HG02798 (cell line): ENCODE results near the gene UBA1.
"Not testable (repeated sequence)": the region's sequence is repeated elsewhere in the genome, so short reads cannot be mapped to it uniquely, and the experiment has no call there.

Source experiments
- ATAC-seq: cut with Tn5 transposase; IDR thresholded peaks from one replicate; pipeline ENCODE4 v1.9.1; 2021; ENCODE audit warnings: mild to moderate bottlenecking; ENCODE audit not compliant: unreplicated experiment, poor library complexity

UBA1 gene

DNA sequence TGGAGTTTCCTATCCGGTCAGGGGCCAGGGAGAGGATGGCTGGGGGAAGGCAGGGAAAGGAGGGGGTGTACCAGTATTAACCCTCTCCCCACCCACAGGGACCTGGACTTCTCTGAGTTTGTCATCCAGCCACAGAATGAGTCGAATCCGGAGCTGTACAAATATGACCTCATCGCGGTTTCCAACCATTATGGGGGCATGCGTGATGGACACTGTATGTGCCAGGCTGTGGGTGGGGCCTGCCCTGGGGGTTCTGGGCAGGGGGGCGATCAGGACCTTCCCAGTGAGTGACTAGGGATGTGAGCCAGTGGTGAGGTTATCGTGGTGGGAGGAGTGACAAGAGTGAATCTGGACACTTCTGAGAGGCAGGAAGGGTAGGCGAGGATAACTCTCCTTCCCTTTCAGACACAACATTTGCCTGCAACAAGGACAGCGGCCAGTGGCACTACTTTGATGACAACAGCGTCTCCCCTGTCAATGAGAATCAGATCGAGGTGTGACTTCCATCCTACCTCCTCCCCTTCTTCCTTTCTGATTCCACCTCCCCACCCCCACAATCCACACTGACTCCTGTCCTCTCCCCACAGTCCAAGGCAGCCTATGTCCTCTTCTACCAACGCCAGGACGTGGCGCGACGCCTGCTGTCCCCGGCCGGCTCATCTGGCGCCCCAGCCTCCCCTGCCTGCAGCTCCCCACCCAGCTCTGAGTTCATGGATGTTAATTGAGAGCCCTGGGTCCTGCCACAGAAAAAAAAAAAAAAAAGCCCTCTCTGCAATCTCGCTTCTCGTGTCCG, 53.8 kb downstream of the UBA1 start:
- ATAC-seq = no peak

DNA sequence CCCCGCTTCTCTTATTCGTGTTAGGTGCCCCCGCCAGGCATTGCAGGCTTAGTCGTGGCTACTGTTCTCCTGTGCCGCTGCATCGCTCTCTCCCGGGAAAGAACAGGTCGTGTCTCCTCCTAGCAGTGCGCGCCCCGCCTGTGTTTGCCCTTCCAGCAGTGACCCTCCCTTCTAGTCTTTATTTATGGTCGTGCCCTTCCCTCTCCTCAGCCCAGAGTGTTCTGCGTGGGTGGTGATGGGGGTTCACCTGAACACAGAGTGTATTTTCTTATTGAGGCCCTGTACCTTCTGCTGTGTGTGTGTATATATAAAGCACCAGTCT, 54.3 kb downstream of the UBA1 start:
- no peak for ATAC-seq

- ATAC-seq = no peak
These were observed 54.9 kb downstream of the UBA1 start for GRCh38 chrX:47248576-47248975.

DNA sequence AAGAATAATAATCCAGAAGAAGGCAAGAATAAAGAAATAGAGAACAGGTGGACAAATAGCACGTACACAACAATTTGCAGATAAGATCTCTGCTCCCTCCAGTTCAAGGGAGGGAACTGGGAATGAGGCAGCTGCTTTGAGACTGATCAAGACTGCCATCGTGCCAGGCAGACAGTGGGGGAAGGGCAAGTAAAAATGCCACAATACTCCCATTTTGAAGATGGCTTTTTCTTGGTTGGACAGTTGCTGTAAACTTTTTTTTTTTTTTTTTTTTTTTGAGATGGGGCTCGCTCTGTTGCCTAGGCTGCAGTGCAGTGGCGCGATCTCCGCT, 56.4 kb downstream of the UBA1 start:
- ATAC-seq = no peak

DNA sequence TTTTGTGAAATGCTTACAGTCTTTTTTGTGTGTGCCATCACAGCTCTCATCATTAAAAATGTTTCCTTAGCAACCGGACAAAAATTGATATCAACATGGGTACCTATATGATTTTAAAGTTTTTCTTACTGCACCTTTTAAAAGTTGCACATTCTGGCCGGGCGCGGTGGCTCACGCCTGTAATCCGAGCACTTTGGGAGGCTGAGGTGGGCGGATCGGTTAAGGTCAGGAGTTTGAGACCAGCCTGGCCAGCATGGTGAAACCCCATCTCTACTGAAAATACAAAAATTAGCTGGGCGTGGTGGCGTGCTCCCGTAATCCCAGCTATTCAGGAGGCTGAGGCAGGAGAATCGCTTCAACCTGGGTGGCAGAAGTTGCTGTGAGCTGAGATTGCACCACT, 64.0 kb downstream of the UBA1 start:
- ATAC-seq = not testable (repeated sequence)
